Ishikawa (cell line): ENCODE measurements around the gene SLAMF7.

Source experiments
- EP300 ChIP-seq: IDR thresholded peaks from 2 replicates; pipeline ENCODE4 v1.6.1; 2012; ENCODE audit warnings: borderline replicate concordance
- FOXM1 ChIP-seq: IDR thresholded peaks from 2 replicates; pipeline ENCODE4 v1.6.1; 2012; ENCODE audit warnings: low read depth, borderline replicate concordance
- MAX ChIP-seq: IDR thresholded peaks from 2 replicates; pipeline ENCODE4 v1.6.1; 2012
- NFIC ChIP-seq: IDR thresholded peaks from 2 replicates; pipeline ENCODE4 v1.6.1; 2012
- TCF12 ChIP-seq: IDR thresholded peaks from 2 replicates; pipeline ENCODE4 v1.6.1; 2012; ENCODE audit warnings: low read depth
- YY1 ChIP-seq: IDR thresholded peaks from 2 replicates; pipeline ENCODE4 v1.6.1; 2012; ENCODE audit warnings: low read depth

GRCh38 chr1:160746836-160747500 lies 7.9 kb downstream of the SLAMF7 start:
- TF ChIP-seq FOXM1 (no peak), NFIC (no peak), EP300 (no peak), TCF12 (no peak), YY1 (no peak), MAX (no peak)
